CD14-positive monocyte (primary cell): Measurements from ENCODE around the gene GPR25. TPM values are rescaled to one million over a fixed set of nuclear protein-coding genes. Genes with fewer than 3 reads are reported as not detected.

ENCODE experiments used
- DNase-seq, 3 donors: peaks; one replicate each; pipeline ENCODE4 v3.0.0-alpha.2; 2011 to 2022
- H2AFZ ChIP-seq: 2 replicates; pipeline ENCODE4 v1.6.0; 2012; ENCODE audit warnings: mild to moderate bottlenecking, low read depth, low read length, inconsistent platforms; ENCODE audit not compliant: insufficient read depth, poor library complexity, severe bottlenecking
- H3K27ac ChIP-seq, 2 donors: 1 replicate in 1 of 2; 2 replicates in 1 of 2; pipeline ENCODE4 v1.5.1; 2012 to 2013; ENCODE audit warnings: low read length in 2 of 2, control low read depth in 1 of 2, inconsistent platforms in 1 of 2, low read depth in 1 of 2, mild to moderate bottlenecking in 1 of 2
- H3K27me3 ChIP-seq, 2 donors: one replicate each; pipeline versions ENCODE4 v1.6.0 to v1.6.1; 2011 to 2013; ENCODE audit warnings: low read length in 2 of 2; ENCODE audit not compliant: control insufficient read depth in 2 of 2, insufficient read depth in 2 of 2
- H3K36me3 ChIP-seq, 2 donors: replicated peaks in 1 of 2; 1 replicate in 1 of 2; 2 replicates in 1 of 2; pipeline versions ENCODE4 v1.5.1 to v1.6.1; 2012 to 2013; ENCODE audit warnings: low read length in 2 of 2, control low read depth in 1 of 2, inconsistent platforms in 1 of 2, mild to moderate bottlenecking in 1 of 2; ENCODE audit not compliant: insufficient read depth in 2 of 2, control insufficient read depth in 1 of 2
- H3K4me1 ChIP-seq, 2 donors: 1 replicate in 1 of 2; 2 replicates in 1 of 2; pipeline versions ENCODE4 v1.5.1 to v1.6.1; 2012 to 2013; ENCODE audit warnings: low read length in 2 of 2, control low read depth in 1 of 2, inconsistent platforms in 1 of 2, mild to moderate bottlenecking in 1 of 2, moderate library complexity in 1 of 2; ENCODE audit not compliant: insufficient read depth in 2 of 2, control insufficient read depth in 1 of 2
- H3K4me2 ChIP-seq: replicated peaks from 2 replicates; pipeline ENCODE3; 2012; ENCODE audit warnings: low read length, moderate library complexity, mild to moderate bottlenecking; ENCODE audit not compliant: poor library complexity, severe bottlenecking; ENCODE audit errors: extremely low read depth
- H3K4me3 ChIP-seq, 3 experiments: fragments of 200-600 bp in 1 of 3; sonication (generic) in 1 of 3; replicated peaks in 1 of 3; 1 replicate in 2 of 3; 2 replicates in 1 of 3; pipeline ENCODE4 v1.5.1; 2011 to 2013; ENCODE audit warnings: low read length in 3 of 3, mild to moderate bottlenecking in 3 of 3, control low read depth in 2 of 3, low read depth in 2 of 3, inconsistent platforms in 1 of 3, moderate library complexity in 1 of 3
- H3K79me2 ChIP-seq: 2 replicates; pipeline ENCODE4 v1.6.0; 2012; ENCODE audit warnings: mild to moderate bottlenecking, control low read depth, inconsistent platforms, low read length, moderate library complexity; ENCODE audit not compliant: insufficient read depth
- H3K9ac ChIP-seq: 2 replicates; pipeline ENCODE4 v1.6.0; 2017; ENCODE audit warnings: low read length, mild to moderate bottlenecking; ENCODE audit not compliant: insufficient read depth, poor library complexity, severe bottlenecking
- H3K9me3 ChIP-seq, 2 donors: replicated peaks in 1 of 2; 1 replicate in 1 of 2; 2 replicates in 1 of 2; pipeline versions ENCODE4 v1.5.1 to v1.6.1; 2012 to 2013; ENCODE audit warnings: low read length in 2 of 2, control low read depth in 1 of 2; ENCODE audit not compliant: control insufficient read depth in 1 of 2, insufficient read depth in 1 of 2
- H4K20me1 ChIP-seq: 2 replicates; pipeline ENCODE4 v1.6.0; 2012; ENCODE audit warnings: mild to moderate bottlenecking, low read length, control low read depth, moderate library complexity; ENCODE audit not compliant: insufficient read depth
- H3K27ac Mint-ChIP-seq, 7 donors: one replicate each; pipeline ENCODE4 v1.8.0; 2020; ENCODE audit warnings: mild to moderate bottlenecking in 7 of 7, mixed read lengths in 7 of 7, moderate library complexity in 6 of 7, inconsistent platforms in 2 of 7
- H3K27me3 Mint-ChIP-seq, 3 donors: one replicate each; pipeline ENCODE4 v1.8.0; 2021 to 2022; ENCODE audit warnings: low read depth in 3 of 3, mild to moderate bottlenecking in 3 of 3, mixed read lengths in 3 of 3, moderate library complexity in 3 of 3, inconsistent platforms in 1 of 3
- H3K36me3 Mint-ChIP-seq, 2 donors: one replicate each; pipeline ENCODE4 v1.8.0; 2020; ENCODE audit warnings: mixed read lengths in 2 of 2, inconsistent platforms in 1 of 2, mild to moderate bottlenecking in 1 of 2
- H3K4me1 Mint-ChIP-seq: one replicate; pipeline ENCODE4 v1.8.0; 2020; ENCODE audit warnings: mild to moderate bottlenecking, mixed read lengths
- H3K4me3 Mint-ChIP-seq, 2 donors: one replicate each; pipeline ENCODE4 v1.8.0; 2020; ENCODE audit warnings: mild to moderate bottlenecking in 2 of 2, mixed read lengths in 2 of 2, moderate library complexity in 1 of 2
- H3K9me3 Mint-ChIP-seq, 7 donors: one replicate each; pipeline ENCODE4 v1.8.0; 2020 to 2022; ENCODE audit warnings: mixed read lengths in 7 of 7, mild to moderate bottlenecking in 6 of 7, moderate library complexity in 6 of 7, inconsistent platforms in 2 of 7
- CTCF ChIP-seq: fragments of 200-600 bp; IDR thresholded peaks from one replicate; pipeline ENCODE4 v1.8.0; 2022; ENCODE audit warnings: antibody characterized with exemption, mild to moderate bottlenecking
- whole genome bisulfite sequencing: methylation state at CpG from one replicate; pipeline ENCODE4 v1.1.5; 2013; ENCODE audit warnings: missing lambda C conversion rate; ENCODE audit not compliant: insufficient coverage; 5-methylcytosine and 5-hydroxymethylcytosine counted together
- intact Hi-C, 2 donors: fragments of 100-400 bp; cut with micrococcal nuclease; formaldehyde crosslinking; loops; one replicate each; pipeline versions ENCODE4 v1.15.0 to v1.15.1; 2023
- polyA plus RNA-seq, 3 donors: library from polyadenylated mRNA; depleted of rRNA in 1 of 3; unstranded in 2 of 3; stranded (reverse) in 1 of 3; fragments of 300-500 nt in 2 of 3; fragments of >200 nt in 1 of 3; fragmentation: Illumina TruSeq in 2 of 3; gene quantifications; 1 replicate in 2 of 3; 2 replicates in 1 of 3; pipeline ENCODE4 v1.2.3, GENCODE V29; 2012 to 2021

The GPR25 gene
- polyA plus RNA-seq, 3 donors, result 0.13 TPM; not detected in 2

GRCh38 chr1:200912737-200913407, 40.1 kb downstream of the GPR25 start:
- no peak overlapping the region for H2AFZ ChIP-seq
- H4K20me1 ChIP-seq, result no peaks in the 10 kb centered on the region
- no peaks in the 10 kb centered on the region for H3K36me3 ChIP-seq
- no peak overlapping the region for H3K27ac Mint-ChIP-seq
- H3K27me3 Mint-ChIP-seq, result peaks cover 0 to 3% (median 0%) of the 10 kb centered on the region in 3 donors
- no peak overlapping the region for H3K27ac ChIP-seq
- no peaks in the 10 kb centered on the region for H3K36me3 Mint-ChIP-seq
- no peaks in the 10 kb centered on the region for H3K79me2 ChIP-seq
- intact Hi-C loops, result no loop called here
- H3K27me3 ChIP-seq, result no peaks in the 10 kb centered on the region
- DNase-seq, result no peak
- TF ChIP-seq CTCF, result no peak
- H3K9me3 ChIP-seq, result no peaks in the 10 kb centered on the region
- H3K4me2 ChIP-seq, result no peak overlapping the region
- no peak overlapping the region for H3K4me3 ChIP-seq
- H3K4me1 Mint-ChIP-seq, result peaks cover 6% of the 10 kb centered on the region
- H3K4me1 ChIP-seq, result peaks cover 3 to 4% of the 10 kb centered on the region in 2 donors
- H3K4me3 Mint-ChIP-seq, result no peak overlapping the region
- WGBS, result 95% methylated on average over 10 of the region's 13 CpGs
- no peak overlapping the region for H3K9ac ChIP-seq
- peaks cover 0 to 1% (median 0%) of the 10 kb centered on the region in 7 donors for H3K9me3 Mint-ChIP-seq

GRCh38 chr1:200916152-200916551, 43.4 kb downstream of the GPR25 start:
- H4K20me1 ChIP-seq, result no peaks in the 10 kb centered on the region
- no peak for TF ChIP-seq CTCF
- DNase-seq, result no peak
- H3K4me2 ChIP-seq, result no peak overlapping the region
- no peaks in the 10 kb centered on the region for H3K79me2 ChIP-seq
- 59% methylated on average over 20 of the region's 22 CpGs for WGBS
- Mint-ChIP-seq H3K9me3 (no peaks in the 10 kb centered on the region), H3K27ac (no peak overlapping the region), H3K27me3 (peaks cover 0 to 3% (median 0%) of the 10 kb centered on the region in 3 donors), H3K36me3 (no peaks in the 10 kb centered on the region), H3K4me1 (peaks cover 8% of the 10 kb centered on the region), H3K4me3 (no peak overlapping the region)
- H3K9ac ChIP-seq, result no peak overlapping the region
- H3K36me3 ChIP-seq, result no peaks in the 10 kb centered on the region
- no peaks in the 10 kb centered on the region for H3K27me3 ChIP-seq
- no peaks in the 10 kb centered on the region for H3K9me3 ChIP-seq
- intact Hi-C loops, result no loop called here
- H3K4me1 ChIP-seq, result no peaks in the 10 kb centered on the region
- H3K4me3 ChIP-seq, result no peak overlapping the region
- no peak overlapping the region for H3K27ac ChIP-seq
- no peak overlapping the region for H2AFZ ChIP-seq
